GM19324 (cell line): ENCODE results near the gene BLOC1S3.

Source experiments
- ATAC-seq: cut with Tn5 transposase; IDR thresholded peaks from one replicate; pipeline ENCODE4 v1.9.1; 2021; ENCODE audit warnings: mild to moderate bottlenecking, moderate library complexity; ENCODE audit not compliant: unreplicated experiment, low FRiP score

Gene BLOC1S3, protein sequence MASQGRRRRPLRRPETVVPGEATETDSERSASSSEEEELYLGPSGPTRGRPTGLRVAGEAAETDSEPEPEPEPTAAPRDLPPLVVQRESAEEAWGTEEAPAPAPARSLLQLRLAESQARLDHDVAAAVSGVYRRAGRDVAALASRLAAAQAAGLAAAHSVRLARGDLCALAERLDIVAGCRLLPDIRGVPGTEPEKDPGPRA

DNA sequence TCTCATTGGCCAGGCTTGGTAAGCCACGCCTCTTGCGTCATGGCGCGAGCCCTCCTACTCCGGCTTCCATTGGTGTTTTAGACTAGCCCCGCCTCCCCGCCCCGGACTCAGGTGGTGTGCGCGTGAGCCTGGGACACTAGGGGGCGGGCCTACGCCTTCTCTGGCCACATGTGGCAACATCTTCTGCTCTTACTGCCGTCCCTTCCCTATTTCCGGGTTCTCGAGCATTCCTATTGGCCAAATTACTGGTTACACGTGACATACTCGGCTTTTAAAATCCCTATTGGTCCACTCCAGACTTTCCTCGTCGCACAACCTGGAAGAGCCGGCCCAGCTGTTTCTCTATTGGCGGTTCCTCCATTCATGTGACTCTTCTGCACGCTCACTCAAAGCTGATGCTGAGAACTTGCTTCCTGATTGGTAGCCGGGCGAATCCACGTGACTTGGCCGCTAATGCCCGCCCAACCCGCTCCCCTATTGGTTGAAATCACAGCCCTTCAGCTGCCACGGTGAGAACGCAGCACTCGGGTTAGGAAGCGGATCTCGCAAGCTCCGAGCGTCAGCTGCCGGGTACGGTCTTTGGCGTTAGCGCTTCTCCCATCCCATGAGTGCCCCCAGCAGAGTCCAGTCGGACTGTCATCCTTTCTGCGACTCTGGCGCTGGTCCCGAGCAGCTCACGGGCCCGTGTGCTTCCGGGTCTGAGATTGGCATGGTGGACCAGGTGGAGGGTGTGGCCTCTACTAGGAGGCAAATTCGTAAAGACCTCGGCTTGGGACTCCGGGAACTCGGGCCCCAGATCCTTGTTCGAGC, at the start of gene BLOC1S3:
BLOC1S3 (plus strand) TSS at position 523 of the 810 bp plus-strand sequence. CDS start 513 bp downstream, outside the sequence.
- ATAC-seq, result peak; percentile 87

DNA sequence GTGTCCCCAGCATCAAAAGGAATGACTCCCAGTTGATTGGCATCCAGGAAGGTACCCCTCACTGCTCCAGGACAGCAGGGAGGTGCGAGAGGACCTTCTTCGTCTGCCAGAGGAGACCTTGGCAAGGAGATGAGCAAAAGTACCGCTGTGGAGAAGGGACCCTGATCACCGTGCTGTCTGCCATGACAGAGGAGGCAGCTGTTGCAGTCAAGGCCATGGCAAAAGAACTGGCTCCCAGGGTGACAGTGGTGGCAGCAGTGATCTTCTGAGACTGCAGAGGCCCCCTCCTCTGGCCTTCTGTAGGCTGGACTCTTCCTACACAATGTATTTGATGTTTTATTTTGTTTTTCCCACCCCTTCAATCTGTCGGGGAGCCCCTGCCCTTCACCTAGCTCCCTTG, 49.8 kb upstream of the BLOC1S3 start:
- no peak for ATAC-seq

DNA sequence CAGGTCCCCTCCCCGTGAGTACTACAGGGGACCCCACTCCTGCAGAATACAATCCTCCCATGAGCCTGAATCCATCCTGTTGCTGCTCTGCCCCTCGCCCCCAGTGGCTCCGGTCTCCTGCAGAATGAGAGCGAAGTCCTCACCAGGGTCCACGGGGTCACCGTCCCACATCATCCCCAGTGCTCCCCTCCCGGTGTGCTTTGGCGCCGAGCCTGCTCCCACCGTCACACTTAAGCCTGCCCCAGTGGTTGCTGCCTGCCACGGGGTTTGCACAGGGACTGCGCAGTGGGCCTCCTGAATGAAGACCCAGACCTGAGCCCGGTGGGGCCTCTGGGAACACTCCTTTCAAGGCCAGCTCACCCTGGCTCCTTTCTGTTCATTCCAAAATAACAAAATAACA, 48.3 kb upstream of the BLOC1S3 start:
- no peak for ATAC-seq

DNA sequence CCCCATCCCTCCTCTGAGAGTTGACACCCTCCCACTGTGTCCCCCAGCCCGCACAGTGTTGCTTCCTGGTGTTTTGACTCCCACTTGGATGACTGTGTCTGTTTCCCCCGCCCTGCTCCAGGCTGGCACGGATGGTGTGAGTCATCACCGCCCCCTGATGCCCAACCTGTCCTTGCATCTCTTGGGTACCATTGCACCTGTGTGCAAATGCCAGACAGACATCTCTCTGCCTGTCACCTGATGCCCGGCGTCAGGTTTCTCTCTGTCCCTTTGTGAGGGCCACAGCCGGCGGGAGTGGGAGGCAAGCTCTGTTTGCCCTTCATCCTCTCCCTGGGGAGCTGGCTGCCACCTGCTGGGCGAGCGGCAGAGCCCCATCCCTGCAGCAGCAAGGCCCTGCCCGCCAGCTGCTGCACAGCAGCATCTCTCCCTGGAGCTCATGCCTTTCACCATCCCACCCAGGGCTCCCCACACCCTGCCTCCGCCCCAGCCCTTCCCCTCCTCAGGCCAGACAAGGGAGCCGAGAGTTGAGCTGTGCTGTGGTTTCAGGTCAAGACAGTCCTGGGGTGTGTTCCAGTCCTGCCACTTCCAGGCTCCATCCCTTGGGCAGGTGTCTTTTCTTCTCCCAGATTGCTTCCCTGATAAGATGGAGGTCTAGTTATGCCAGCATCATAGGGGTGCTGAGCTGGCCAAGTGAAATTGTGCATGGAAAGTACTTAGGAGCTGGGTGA, 47.5 kb upstream of the BLOC1S3 start:
- no peak for ATAC-seq

DNA sequence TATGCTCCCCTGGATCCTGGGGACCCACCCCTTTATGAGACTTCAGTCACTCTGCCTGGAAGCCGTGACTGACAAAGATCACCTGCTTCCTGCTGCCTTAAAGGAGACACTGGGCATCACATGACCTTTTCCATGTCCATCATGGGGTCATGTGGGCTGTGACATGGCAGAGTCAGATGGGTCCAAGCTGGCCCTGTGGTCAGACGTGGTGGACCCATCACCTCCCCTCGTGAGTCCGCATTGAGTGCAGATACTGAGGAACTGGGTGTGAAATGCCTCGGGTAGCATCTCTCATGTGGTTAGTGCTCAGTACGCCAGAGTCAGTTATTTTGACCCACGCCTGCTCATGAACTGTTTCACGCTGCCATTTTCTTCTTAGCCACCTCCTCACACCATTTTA, 44.9 kb upstream of the BLOC1S3 start:
- no peak for ATAC-seq

DNA sequence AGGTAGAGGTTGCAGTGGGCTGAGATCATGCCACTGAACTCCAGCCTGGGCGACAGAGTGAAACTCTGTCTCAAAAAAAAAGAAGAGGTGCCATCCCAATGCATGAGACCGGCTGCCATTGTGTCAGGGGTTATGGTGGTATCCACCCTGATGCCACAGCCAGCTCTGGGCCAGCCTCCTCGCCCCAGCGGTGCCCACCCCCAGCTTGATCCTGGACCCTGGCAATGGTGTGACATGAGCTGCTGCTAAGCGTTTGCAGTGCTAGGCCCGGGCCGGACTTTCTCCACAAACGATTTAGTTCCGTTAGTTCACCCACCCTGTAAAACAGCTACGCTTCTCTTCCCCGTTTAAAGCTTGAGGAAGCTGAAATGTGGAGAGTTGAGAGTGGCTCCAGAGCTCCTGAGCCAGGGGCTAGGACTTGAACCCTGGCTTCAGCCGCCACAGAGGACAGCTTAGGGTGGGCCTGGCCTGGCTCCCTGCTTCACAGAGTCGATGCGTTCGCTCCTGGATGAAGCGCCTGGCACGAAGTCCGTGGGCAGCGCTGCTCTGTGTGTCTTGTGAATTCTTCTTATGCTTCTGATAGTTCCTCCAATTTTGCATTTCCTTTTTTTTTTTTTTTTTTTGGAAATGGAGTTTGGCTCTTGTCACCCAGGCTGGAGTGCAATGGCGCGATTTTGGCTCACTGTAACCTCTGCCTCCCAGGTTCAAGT, 43.3 kb upstream of the BLOC1S3 start:
- no peak for ATAC-seq

DNA sequence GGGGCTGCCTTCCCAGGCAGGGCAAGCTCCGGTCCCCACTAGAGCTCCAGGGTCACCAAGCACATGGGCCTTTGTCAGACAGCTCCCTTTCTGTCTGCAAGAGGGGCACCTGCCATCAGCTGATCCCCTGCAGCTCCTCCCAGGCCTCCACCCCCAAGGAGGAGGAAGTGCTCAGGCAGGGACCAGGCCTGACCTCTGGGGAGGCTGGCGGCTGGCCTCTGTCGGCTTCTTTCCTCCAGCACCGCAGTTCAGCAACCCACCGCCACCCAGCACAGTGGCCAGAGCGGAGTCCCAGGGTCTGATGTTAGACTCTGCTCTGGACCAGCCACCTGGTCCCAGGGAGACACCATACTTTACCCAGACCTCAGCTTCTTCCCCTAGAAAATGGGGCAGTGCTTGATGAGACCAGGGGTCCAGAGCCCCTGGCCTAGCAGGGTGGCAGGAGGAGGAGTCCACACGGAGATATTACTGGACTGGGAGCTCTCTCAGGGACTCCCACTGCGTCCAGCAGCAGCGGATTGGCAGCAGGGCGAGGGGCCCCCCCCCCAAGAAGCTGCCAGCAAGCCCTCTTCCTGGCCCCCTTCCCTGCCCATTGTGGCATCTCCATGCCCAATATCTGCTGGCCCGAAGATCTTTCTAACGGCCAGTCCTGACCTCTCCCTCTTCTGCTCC, 41.9 kb upstream of the BLOC1S3 start:
- no peak for ATAC-seq

DNA sequence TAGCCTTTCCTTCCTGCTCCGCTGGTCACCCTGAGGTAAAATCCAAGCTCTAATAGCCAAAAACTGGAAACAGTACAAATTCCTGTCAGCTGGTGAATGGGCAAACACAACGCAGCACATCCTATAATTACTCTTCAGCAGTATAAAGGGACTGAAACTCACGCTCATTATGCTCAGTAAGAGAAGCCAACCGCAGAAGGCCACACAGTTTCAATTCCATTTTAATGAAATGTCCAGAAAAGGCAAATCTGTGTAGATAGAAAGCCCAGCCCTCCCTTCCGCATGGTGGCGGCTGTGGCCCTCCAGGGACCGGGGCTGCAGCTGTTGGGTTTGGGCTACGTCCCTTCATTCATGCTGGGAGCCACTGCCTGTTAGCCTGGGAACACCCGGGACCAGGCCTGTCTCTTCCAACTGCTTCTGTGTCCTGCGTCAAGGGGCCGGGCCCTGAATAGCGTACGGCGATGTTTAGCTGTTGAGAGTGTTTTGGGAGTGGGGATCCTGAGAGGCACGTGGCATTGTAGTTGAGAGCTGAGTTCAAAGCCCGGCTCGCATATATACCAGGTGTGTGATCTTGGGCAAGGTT, 41.3 kb upstream of the BLOC1S3 start:
- ATAC-seq, result peak; percentile 76

DNA sequence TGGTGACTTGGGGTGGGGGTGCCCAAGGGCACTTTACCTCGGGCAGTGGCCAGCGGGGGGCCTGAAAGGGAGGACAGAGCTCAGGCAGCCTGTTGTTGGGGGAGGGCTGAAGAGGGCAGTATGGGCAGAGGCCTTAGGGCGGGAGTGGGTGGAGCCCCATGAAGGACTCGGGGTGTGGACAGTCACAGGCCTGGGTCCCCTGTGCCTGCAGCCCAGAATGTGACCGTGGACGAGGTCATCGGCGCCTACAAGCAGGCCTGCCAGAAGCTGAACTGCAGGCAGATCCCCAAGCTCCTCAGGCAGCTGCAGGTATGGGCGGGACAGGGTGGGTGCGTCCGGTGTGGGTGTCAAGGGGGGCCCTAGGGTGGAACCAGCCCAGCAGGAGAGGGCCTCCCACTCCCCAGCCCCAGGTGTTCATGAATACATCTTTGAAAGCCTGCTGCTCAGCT, 40.3 kb upstream of the BLOC1S3 start:
- ATAC-seq, result no peak

DNA sequence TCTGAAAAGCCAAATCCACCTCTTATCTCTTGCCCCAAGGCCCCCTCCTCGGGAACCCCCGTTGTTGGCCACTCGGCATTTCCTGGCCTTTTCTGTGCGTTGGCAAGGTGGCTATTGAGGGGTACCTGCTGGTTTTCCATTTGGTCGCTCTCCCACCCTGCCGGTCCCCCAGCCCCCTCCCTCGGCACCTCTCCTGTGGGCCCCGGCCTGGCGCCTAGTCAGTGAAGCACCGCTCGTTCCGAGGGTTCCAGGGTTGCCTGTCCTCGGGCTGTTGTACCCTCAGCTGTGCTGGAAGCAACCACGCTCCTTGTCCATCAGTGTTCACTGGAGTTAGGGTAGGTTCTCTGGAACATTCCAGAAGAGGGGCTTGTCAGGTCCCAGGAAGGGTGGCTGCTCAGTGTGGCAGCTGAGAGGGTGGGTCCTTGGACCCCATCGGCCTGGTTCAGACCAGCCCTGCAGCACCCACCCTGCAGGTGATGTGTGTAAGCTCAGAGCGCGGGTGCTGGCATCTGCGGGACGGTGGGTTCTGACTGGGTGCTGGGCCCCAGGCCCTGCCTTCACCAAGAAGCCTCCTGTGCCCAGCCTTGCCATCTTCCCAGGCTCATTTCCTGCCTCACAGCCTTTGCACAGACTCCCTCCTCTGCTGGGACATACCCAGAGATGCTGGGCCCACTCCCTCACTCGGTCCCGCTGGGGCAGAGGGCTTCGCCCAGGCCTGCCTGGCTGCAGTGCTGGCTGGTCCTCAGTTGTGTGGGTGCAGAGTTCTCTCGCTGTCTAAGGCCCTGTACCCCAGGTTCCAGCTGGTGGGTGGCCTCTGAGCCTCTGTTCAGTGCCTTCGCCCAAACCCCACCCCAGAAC, 39.1 kb upstream of the BLOC1S3 start:
- ATAC-seq, result no peak

DNA sequence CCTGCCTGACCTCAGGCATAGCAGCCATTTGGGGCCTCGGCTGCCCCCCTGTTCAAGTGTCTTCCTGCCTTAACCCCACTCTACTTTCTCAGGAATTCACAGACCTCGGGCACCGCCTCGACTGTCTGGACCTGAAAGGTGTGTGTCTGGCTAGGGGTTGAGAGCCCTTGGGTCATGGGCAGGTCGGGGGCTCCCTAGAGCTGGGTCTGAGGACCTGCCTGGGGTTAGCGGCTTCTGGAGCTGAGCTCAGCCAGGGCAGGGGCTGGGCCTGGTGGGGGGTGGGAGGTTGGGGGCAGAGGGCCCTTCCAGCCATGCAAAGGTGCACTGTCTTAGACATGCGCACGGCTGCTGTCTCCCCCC, 38.5 kb upstream of the BLOC1S3 start:
- no peak for ATAC-seq

DNA sequence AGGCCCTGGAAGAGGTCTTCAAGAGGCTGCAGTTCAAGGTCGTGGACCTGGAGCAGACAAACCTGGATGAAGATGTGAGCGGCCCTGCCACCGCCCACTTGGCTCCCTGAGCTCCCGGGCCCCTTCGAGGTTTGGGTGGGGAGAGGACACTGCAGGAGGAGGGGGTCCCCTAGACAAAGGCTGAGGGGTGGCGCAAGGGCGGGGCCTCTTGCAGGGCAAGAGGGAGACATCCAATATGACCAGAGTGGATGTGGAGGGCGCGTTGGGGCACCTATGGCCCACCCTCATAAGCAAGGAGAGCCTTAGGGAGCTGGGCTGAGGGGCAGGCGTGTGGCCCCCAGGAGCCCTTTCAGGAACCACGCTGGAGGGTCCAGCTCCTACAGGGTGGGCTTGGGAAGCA, 38.1 kb upstream of the BLOC1S3 start:
- no peak for ATAC-seq

DNA sequence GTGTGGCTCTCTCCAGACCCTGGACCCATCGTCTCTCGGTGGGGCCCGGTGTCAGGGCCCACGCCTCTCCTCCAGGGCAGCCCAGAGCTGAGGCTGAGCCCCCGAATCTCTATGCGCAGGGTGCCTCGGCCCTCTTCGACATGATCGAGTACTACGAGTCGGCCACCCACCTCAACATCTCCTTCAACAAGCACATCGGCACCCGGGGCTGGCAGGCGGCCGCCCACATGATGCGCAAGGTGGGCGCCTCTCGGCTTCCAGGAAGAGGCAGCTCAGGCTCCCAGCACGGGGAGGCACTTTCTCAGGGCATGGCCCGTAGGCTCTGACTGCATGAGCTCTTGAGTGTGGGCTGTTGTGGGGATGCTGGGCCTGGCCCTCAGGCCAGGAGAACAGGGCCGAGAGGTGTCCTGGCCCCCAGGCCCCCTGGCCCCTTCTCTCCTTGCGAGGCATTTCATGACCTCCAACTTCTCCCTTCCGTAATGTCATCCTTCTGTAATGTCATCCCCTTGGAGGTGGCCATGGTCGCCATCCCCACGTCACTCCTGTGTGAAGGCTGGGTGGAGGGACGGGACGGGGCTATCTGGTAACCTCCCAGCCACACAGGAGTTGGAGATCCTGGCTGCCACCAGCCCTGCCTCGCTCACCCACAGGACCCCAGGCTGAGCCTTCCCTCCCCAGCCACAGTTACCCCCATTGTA, 37.2 kb upstream of the BLOC1S3 start:
- ATAC-seq, result no peak

DNA sequence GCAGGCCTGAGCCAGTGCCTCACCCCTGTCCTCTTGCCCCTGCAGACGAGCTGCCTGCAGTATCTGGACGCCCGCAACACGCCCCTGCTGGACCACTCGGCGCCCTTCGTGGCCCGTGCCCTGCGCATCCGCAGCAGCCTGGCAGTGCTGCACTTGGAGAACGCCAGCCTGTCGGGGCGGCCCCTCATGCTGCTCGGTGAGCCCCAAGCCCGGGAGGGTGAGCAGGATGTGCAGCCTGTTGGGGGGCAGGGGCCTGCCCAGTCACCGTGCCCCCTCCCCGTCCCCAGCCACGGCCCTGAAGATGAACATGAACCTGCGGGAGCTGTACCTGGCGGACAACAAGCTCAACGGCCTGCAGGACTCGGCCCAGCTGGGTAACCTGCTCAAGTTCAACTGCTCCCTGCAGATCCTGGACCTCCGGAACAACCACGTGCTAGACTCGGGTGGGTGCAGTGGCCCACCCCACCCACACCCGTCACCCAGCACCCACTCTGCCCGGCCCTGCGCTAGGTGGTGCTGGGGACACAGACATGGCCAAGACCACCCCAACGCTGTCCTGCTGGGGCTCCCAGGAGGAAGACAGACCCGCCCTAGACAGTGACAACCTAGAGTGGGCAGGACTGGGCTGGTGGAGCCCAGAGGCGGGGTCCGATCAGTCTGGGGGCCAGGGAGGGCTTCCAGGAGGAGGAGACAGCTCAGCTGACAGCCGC, 36.4 kb upstream of the BLOC1S3 start:
- ATAC-seq, result no peak

DNA sequence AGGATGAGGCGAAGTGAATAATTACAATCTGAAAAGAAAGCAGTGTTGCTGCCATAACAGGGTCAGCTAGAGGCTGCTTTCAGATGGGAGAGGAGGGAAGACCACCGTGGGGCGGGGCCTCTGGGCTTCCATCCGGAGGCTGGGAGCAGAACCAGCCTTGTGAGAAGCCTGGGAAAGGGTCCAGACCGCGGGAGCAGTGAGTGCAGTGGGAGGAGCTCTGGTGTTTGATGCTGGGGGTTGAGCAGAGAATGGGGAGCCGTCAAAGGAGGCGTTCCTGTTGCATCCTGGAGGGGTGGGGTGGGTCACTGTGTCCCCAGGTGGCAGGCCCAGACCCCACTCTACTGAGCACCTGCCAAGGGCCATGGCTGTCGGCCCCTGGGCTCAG, 35.9 kb upstream of the BLOC1S3 start:
- ATAC-seq, result no peak

DNA sequence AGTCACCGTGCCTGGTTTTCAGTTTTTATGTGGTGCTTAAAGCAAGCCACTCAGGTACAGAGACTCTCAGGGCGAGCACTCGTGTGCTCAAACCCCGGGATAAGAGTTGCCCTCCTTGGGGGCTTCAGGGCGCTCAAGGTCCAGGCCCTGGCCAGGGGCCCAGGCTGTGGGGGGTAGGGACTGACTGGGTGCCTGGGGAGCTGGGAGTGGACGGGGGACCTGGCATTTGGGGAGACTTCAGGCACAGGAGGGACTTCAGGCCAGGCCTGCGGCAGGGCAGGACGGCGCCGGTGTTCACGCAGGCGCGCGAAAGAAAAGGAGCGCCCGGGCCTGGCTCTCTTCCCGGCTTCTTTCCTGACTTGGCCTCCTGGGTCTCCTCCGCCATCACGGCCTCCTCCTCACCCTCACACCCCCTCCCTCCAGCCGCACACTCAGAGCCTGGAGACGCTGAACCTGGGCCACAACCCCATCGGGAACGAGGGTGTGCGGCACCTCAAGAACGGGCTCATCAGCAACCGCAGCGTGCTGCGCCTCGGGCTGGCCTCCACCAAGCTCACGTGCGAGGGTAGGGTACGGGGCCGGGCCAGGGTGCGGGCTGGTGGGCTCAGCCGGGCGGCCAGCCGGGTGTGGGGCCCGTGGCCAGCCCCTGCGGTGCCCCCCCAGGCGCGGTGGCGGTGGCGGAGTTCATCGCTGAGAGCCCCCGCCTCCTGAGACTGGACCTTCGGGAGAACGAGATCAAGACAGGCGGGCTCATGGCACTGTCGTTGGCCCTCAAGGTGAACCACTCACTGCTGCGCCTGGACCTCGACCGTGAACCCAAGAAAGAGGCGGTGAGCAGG, 33.9 kb upstream of the BLOC1S3 start:
- no peak for ATAC-seq
